G401.6 (cell line): Measurements from ENCODE around the gene ACTBL2.

Experiments
- FAIRE-seq: peaks from 2 replicates; lab custom pipeline; 2012; peaks lifted over from hg19 to GRCh38; lab: Jason Lieb, UNC

Gene ACTBL2

DNA sequence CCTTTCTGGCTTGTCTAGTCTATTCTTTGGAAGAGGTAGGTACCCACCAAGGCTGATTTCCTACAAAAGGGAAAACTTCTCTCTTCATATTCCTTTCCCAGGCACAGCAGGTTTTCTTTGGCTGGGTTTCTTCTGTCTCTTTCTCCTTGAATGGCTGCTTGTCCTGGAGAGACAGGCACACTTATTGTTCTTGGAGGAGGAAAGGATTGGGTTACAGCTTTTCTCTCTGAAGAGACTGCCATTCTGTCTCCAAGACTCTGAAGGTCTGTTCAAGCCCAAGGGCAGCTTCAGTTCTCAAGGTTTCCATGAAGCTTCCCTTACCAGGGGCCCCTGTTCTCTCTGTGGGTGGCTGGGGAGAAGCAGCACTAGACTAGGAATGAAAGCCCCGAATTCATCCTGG lies 33.9 kb downstream of the ACTBL2 start:
- FAIRE-seq: no peak

DNA sequence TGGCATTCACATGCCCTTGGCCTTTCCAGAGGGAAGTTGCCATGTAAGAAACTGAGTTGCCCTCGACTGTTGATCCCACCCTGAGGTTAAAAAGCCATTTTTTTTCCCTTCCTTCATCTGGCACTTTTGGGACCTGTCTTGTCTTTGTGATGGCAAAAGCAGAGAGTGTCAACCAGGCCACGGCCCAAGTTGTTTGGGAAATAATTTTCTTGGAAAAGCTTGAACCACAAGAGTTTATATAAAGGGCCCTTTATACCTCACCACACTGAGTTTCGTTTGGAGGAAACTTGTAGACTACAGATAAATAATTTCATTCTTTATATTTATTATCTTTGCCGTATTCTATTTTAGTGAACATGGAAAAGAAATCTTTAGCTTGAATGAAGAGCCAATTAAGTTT lies 34.3 kb downstream of the ACTBL2 start:
- FAIRE-seq: no peak

DNA sequence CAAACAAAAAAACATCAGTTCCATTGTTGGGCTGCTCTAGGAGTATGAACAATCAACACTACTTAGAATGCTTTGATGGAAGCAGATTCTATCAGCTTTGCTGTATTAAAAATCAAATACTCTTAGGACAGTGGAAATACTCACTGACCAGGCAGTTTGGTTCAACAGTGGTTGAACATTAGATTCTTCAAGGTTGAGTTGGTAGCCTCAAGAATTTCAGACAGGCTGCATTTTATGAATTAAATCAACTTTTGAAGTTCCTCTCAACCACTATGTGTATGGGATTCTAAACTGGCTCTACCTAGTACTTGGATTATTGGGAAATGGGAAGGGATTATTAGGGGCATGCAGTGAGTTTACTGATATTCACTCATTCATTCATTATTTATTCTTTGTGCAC lies 35.0 kb downstream of the ACTBL2 start:
- FAIRE-seq: no peak

- no peak for FAIRE-seq
Measured at GRCh38 chr5:57446966-57447365, 35.6 kb downstream of the ACTBL2 start.

- no peak for FAIRE-seq
Measured at GRCh38 chr5:57445705-57446037, 36.9 kb downstream of the ACTBL2 start.

GRCh38 chr5:57445006-57445704 lies 37.5 kb downstream of the ACTBL2 start:
- FAIRE-seq: no peak

DNA sequence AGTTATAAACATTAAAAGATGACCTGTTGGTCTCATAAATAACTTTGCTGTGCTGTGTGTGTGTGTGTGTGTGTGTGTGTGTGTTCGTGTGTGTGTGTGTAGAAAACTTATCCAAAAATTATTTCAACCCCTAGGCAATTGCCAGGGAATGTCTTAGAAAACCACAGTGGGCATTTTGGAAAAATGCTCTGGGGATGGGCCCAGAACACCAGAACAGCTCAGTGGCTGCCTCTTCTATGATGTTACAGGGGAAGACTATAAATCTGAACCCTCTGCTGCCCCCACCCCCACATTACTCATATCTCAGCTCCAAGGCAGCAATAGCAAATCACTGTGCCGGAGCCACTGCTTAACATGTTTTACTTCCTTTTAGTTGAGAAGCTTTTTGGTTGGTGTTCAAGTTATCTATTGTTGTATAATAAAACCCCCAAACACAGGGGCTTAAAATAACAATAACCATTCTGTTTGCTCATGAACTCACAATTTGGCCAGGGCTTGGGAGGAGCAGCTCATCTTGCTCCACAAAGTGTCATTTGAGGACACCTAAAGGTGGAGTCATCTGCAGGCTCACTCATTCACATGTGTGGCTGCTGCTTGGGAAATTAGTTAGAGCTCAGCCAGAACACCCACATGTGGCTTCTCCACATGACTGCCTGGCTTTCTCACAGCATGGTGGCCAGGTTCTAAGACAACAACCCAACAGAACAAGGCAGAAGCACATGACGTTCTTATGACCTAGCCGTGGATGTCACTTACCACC lies 40.4 kb downstream of the ACTBL2 start:
- FAIRE-seq: no peak

DNA sequence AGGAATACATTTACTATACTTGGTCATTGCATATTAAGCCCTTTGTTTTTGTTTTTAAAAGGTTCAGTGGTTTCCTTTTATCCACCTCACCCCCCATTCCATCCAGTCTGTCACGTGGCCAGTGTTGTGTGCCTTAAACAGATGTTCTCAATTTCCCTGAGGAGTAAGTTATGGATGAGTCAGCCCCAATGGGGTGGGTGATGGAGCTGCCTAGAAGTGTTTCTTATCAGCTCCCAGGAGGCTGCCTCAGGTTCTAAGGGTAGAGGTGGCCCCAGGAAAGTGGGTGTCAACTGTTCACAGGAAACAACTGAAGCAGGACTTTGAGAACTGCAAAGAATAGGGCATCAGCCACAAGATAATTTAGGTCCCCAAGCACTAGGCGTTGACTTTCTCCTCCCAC lies 41.1 kb downstream of the ACTBL2 start:
- FAIRE-seq: no peak

GRCh38 chr5:57439601-57440000 lies 43.0 kb downstream of the ACTBL2 start:
- no peak for FAIRE-seq

- no peak for FAIRE-seq
Measured at GRCh38 chr5:57437976-57438805, 44.4 kb downstream of the ACTBL2 start.

DNA sequence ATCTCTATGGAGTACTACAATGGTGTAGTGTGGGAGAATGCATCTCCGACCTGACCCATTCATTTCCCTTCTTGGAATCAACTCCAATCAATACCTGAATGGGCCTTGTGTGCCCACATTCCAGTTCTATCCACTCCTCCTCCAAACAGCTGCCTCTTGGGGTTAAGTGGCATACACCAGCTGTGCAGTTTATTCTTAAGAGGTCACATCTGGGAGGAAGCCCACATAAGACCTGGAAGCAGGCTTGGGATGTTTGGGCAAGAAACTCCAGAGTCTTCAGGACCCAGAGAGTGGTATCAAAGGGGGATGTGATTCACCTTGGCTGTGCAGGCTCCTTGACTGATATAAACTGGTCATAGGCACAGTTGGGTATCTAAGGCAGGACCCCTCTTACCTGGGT lies 46.0 kb downstream of the ACTBL2 start:
- no peak for FAIRE-seq

GRCh38 chr5:57435701-57436134 lies 46.9 kb downstream of the ACTBL2 start:
- no peak for FAIRE-seq

DNA sequence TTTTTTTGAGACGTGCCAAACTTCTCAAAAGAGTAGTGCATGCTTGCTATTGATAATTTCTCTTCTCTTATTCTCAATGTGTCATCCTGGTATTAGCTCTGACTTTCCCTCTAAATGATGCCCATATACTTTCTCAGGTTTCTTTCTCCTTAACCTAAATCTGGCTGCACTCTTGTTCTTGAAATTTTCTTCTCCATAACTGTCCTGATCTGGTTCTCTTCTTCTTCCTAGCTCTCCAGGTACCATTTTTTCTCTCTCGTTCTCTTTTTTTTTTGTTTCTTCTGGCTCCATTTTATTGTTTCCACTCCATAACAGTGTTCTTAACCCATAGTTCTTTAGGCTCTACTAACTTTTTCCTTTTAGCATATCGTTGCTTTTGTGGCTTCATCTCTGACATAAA lies 47.9 kb downstream of the ACTBL2 start:
- FAIRE-seq: no peak

- FAIRE-seq: no peak
Measured at GRCh38 chr5:57434227-57434640, 48.4 kb downstream of the ACTBL2 start.

DNA sequence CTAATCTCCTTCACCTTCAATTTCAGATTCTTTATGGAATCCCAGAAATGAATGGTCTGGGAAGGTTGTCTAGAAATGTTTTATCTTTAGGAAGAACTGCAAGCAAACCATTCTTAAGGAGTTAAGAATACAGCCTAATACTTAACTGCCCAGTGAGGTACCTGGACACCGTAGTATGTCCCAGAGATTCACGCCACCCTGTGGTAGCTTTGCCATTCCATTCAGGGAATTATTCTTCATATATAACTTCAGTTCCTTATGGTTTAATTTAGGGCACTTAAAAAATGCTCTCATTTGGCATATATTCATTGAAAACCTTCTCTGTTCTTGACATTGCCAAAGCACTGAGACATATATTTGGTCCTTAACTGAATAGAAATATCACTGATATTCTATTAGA lies 49.7 kb downstream of the ACTBL2 start:
- no peak for FAIRE-seq

DNA sequence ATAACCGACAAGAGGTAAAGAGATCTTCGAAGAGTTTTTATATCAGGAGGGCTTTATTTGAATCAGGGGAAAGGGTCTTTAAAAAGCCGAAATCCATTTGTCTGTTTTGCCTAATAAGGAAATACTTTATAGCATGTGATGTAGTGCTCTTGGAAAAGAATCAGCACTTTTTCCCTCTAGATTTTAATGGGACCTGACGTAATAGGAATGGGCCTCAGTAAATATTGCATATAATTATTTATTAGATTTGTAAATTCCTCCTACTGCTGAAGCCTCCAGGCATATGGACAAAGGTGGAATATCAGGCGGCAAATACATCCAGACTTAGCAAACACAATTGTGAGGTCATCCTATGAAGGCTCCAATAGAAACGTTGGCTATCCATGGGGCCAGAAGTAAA lies 50.9 kb downstream of the ACTBL2 start:
- no peak for FAIRE-seq
